ENCODE data around the gene ZMIZ1.

Gene ZMIZ1

DNA sequence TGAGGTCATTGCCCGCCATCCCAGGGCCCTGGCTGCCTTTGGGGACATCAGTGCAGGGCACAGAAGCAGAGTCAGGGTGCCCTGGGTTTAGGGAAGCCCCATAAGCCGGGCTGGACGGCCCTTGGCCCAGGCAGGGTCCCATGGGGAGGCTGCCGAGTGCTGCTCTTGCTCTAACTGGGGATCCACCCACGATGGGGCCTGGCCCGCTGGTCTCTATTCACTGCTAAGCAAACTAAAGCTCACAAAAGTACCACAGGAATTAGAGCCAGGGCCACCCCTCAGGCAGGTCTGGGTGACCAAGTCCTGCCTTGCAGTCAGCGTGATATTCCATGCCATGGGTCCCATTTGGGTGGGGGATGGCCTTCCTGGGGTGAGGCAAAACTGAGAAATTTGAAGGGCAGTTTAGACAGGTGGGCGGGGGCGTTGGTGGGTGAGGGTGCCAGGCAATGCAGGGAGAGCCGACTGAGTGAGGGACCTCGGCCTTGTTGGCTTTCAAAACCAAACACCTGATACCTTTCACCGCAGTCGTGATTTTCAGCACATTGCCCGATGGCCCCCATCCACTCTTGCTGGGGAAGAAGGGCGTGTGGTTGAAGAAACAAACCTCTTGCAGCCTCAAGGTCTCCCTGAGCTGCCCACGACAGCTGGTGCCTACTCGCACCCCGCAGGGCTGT is 185.7 kb downstream of the ZMIZ1 start:
- H3K27me3 ChIP-seq (ENCODE audit: insufficient read depth, low read length, poor library complexity, severe bottlenecking): no peaks in the 10 kb centered on the region
- no peaks in the 10 kb centered on the region for H3K9me3 ChIP-seq (ENCODE audit: insufficient read depth, low read depth, low read length)
- H3K79me2 ChIP-seq (ENCODE audit: insufficient read depth, low read length): peaks cover 34% of the 10 kb centered on the region
- H3K9me2 ChIP-seq (replicated peaks; ENCODE audit: low read depth, low read length): no peaks in the 10 kb centered on the region
- peaks cover 24% of the 10 kb centered on the region for H4K20me1 ChIP-seq (ENCODE audit: insufficient read depth, low read length, poor library complexity, severe bottlenecking)
- H3K4me2 ChIP-seq (ENCODE audit: low read depth, low read length, poor library complexity, severe bottlenecking): no peak overlapping the region
- no peak overlapping the region for H3K9ac ChIP-seq (ENCODE audit: low read depth, low read length, poor library complexity, severe bottlenecking)
- peaks cover 72% of the 10 kb centered on the region; the same call in 1 of the 2 replicates for H3K36me3 ChIP-seq (ENCODE audit: insufficient read depth, low read length)
- H3K4me3 ChIP-seq (ENCODE audit: low read length, poor library complexity, severe bottlenecking): no peak overlapping the region
- H3F3A ChIP-seq (ENCODE audit: low read depth): no peaks in the 10 kb centered on the region
- H2AFZ ChIP-seq (ENCODE audit: low read length): no peak overlapping the region
- no peaks in the 10 kb centered on the region for H3K4me1 ChIP-seq (ENCODE audit: insufficient read depth, low read length, poor library complexity, severe bottlenecking)
- TF ChIP-seq EZH2phosphoT487 (IDR thresholded peaks at IDR 0.05; ENCODE audit: borderline replicate concordance): no peak
- TF ChIP-seq, protein P1, sequence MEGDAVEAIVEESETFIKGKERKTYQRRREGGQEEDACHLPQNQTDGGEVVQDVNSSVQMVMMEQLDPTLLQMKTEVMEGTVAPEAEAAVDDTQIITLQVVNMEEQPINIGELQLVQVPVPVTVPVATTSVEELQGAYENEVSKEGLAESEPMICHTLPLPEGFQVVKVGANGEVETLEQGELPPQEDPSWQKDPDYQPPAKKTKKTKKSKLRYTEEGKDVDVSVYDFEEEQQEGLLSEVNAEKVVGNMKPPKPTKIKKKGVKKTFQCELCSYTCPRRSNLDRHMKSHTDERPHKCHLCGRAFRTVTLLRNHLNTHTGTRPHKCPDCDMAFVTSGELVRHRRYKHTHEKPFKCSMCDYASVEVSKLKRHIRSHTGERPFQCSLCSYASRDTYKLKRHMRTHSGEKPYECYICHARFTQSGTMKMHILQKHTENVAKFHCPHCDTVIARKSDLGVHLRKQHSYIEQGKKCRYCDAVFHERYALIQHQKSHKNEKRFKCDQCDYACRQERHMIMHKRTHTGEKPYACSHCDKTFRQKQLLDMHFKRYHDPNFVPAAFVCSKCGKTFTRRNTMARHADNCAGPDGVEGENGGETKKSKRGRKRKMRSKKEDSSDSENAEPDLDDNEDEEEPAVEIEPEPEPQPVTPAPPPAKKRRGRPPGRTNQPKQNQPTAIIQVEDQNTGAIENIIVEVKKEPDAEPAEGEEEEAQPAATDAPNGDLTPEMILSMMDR (conservative IDR thresholded peaks at IDR 0.05; ENCODE audit: low read length): no peak

DNA sequence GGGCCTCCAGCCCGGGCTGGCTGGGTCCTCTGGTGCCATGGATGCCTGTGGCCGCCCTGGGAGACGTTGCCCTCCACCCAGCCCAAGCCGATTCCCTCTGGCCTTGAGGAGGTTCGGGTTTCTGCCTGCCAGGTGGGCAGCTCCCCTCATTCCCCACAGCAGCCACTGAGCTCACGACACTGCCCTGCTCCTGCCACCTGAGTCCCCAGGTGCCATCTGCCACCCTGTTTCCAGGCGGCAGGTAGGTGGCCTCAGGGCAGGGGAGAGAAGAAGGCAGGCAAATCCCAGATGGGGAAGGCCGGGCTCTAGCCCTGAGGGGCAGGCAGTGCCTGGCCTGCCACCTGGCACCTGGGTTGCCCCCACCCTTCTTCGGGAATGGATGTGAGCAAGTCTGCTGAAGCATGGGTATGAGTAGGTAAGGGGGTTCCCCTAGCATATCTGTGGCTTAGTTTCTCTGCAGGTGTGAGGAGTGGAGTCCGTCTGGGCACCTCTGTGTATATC is 186.3 kb downstream of the ZMIZ1 start:
- no peaks in the 10 kb centered on the region for H3K9me3 ChIP-seq (ENCODE audit: insufficient read depth, low read depth, low read length)
- TF ChIP-seq EZH2phosphoT487 (IDR thresholded peaks at IDR 0.05; ENCODE audit: borderline replicate concordance): no peak
- TF ChIP-seq, protein P1 (conservative IDR thresholded peaks at IDR 0.05; ENCODE audit: low read length): no peak
- H2AFZ ChIP-seq (ENCODE audit: low read length): no peak overlapping the region
- no peaks in the 10 kb centered on the region for H3F3A ChIP-seq (ENCODE audit: low read depth)
- H3K27me3 ChIP-seq (ENCODE audit: insufficient read depth, low read length, poor library complexity, severe bottlenecking): no peaks in the 10 kb centered on the region
- H4K20me1 ChIP-seq (ENCODE audit: insufficient read depth, low read length, poor library complexity, severe bottlenecking): peaks cover 20% of the 10 kb centered on the region
- peaks cover 32% of the 10 kb centered on the region for H3K79me2 ChIP-seq (ENCODE audit: insufficient read depth, low read length)
- peaks cover 76% of the 10 kb centered on the region; the same call in 1 of the 2 replicates for H3K36me3 ChIP-seq (ENCODE audit: insufficient read depth, low read length)
- no peak overlapping the region for H3K4me3 ChIP-seq (ENCODE audit: low read length, poor library complexity, severe bottlenecking)
- H3K9ac ChIP-seq (ENCODE audit: low read depth, low read length, poor library complexity, severe bottlenecking): no peak overlapping the region
- H3K9me2 ChIP-seq (replicated peaks; ENCODE audit: low read depth, low read length): no peaks in the 10 kb centered on the region
- no peak overlapping the region for H3K4me2 ChIP-seq (ENCODE audit: low read depth, low read length, poor library complexity, severe bottlenecking)
- H3K4me1 ChIP-seq (ENCODE audit: insufficient read depth, low read length, poor library complexity, severe bottlenecking): no peaks in the 10 kb centered on the region

DNA sequence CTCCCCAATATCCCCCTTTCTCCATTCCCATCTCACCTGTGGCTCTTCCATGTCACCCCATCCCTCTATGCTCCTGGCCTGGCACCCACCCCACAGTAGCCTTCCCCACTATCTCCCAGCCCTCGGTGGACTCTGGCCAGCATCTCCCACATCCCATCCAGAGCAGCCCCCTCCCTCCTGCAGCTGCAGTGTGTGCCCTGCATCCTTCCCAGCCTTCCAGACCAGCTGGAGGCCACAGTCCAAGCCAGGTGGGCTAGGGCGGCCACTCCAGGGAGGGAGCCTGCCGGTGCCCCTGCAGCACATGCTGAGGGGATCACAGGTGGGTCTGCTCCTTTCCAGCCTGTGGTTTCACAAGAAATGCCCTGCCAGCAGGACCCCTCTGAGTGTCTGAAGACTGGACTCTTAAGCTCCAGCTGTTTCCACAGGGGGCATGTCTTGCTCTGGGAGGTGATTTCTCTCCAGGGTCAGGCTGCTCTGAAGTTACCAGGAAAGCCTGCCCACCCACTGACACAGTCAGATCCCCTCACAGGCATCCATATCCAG is 187.6 kb downstream of the ZMIZ1 start:
- Histone ChIP-seq H3K27me3 (ENCODE audit: insufficient read depth, low read length, poor library complexity, severe bottlenecking) (no peaks in the 10 kb centered on the region), H3F3A (ENCODE audit: low read depth) (no peaks in the 10 kb centered on the region), H3K9me3 (ENCODE audit: insufficient read depth, low read depth, low read length) (no peaks in the 10 kb centered on the region), H3K4me1 (ENCODE audit: insufficient read depth, low read length, poor library complexity, severe bottlenecking) (no peaks in the 10 kb centered on the region), H3K36me3 (ENCODE audit: insufficient read depth, low read length) (peaks cover 76% of the 10 kb centered on the region; the same call in 1 of the 2 replicates), H3K79me2 (ENCODE audit: insufficient read depth, low read length) (peaks cover 23% of the 10 kb centered on the region), H2AFZ (ENCODE audit: low read length) (no peak overlapping the region), H3K9ac (ENCODE audit: low read depth, low read length, poor library complexity, severe bottlenecking) (no peak overlapping the region), H3K4me3 (ENCODE audit: low read length, poor library complexity, severe bottlenecking) (no peak overlapping the region), H3K4me2 (ENCODE audit: low read depth, low read length, poor library complexity, severe bottlenecking) (no peak overlapping the region), H3K9me2 (replicated peaks; ENCODE audit: low read depth, low read length) (no peaks in the 10 kb centered on the region), H4K20me1 (ENCODE audit: insufficient read depth, low read length, poor library complexity, severe bottlenecking) (peaks cover 15% of the 10 kb centered on the region)
- no peak for TF ChIP-seq EZH2phosphoT487 (IDR thresholded peaks at IDR 0.05; ENCODE audit: borderline replicate concordance)
- TF ChIP-seq, protein P1 (conservative IDR thresholded peaks at IDR 0.05; ENCODE audit: low read length): no peak

Data from Loucy (cell line).